HUES64 (cell line): Measurements from ENCODE around the gene MRAP2.
"Not testable (repeated sequence)": the region's sequence is repeated elsewhere in the genome, so short reads cannot be mapped to it uniquely, and the experiment has no call there.

ENCODE experiments used
- H3K27ac ChIP-seq: 2 replicates; pipeline ENCODE4 v1.7.0; 2013; ENCODE audit warnings: low read depth, low read length, inconsistent platforms
- H3K27me3 ChIP-seq: 2 replicates; pipeline ENCODE4 v1.6.1; 2013; ENCODE audit warnings: mild to moderate bottlenecking, low read length; ENCODE audit not compliant: insufficient read depth
- H3K36me3 ChIP-seq: 2 replicates; pipeline ENCODE4 v1.6.1; 2013; ENCODE audit warnings: mild to moderate bottlenecking, low read length; ENCODE audit not compliant: insufficient read depth
- H3K4me1 ChIP-seq: 2 replicates; pipeline ENCODE4 v1.6.1; 2013; ENCODE audit warnings: mild to moderate bottlenecking, low read length, moderate library complexity; ENCODE audit not compliant: insufficient read depth
- H3K4me3 ChIP-seq: 2 replicates; pipeline ENCODE4 v1.5.1; 2013; ENCODE audit warnings: mild to moderate bottlenecking, low read length, moderate library complexity
- H3K9ac ChIP-seq: 2 replicates; pipeline ENCODE4 v1.6.1; 2013; ENCODE audit warnings: mild to moderate bottlenecking, low read depth, low read length
- H3K9me3 ChIP-seq: 2 replicates; pipeline ENCODE4 v1.6.1; 2013; ENCODE audit warnings: low read depth, low read length; ENCODE audit not compliant: insufficient read depth
- WGBS: fragments of 150-250, 120-280 bp; methylation state at CpG from one replicate; pipeline ENCODE4 v1.1.7; 2013; ENCODE audit warnings: missing lambda C conversion rate; 5-methylcytosine and 5-hydroxymethylcytosine counted together

The MRAP2 gene

DNA sequence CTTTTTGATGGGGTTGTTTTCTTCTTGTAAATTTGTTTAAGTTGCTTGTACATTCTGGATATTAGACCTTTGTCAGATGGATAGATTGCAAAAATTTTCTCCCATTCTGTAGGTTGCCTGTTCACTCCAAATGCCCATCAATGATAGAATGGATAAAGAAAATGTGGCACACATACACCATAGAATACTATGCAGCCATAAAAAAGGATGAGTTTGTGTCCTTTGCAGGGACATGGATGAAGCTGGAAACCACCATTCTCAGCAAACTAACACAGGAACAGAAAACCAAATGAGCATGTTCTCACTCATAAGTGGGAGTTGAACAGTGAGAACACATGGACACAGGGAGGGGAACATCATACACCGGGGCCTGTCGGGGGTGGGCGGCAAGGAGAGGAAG, 1.6 kb upstream of the MRAP2 start:
- 99% methylated on average over 3 of the region's 3 CpGs for WGBS
- not testable (repeated sequence) for H3K27ac ChIP-seq, H3K9me3 ChIP-seq, H3K9ac ChIP-seq, H3K36me3 ChIP-seq, H3K4me3 ChIP-seq
- peaks cover 20% of the 10 kb centered on the region for H3K4me1 ChIP-seq
- peaks cover 33% of the 10 kb centered on the region for H3K27me3 ChIP-seq

DNA sequence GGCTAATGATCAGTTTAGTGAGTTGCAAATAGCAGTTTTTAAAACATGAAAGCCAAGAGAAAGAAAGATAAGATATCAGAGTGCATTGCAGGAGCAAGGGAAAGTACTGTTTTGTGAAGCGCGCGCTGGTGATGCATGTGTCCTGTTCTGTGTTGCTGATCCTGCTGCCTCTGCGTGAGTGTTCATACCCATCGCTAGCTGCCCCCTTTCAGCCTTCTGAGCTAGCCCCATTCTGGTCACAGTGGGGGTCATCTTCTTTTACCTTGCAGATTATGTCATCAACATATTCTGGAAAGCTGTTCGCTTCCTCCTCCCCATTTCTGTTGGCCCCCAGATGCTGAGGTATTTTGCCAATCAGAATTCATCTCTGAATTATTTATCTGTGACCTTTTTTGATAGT, 1.9 kb downstream of the MRAP2 start:
- Histone ChIP-seq H3K9ac (no peak overlapping the region), H3K4me3 (no peak overlapping the region), H3K9me3 (peaks cover 8% of the 10 kb centered on the region), H3K4me1 (peaks cover 20% of the 10 kb centered on the region), H3K27me3 (peaks cover 33% of the 10 kb centered on the region), H3K27ac (no peak overlapping the region), H3K36me3 (no peaks in the 10 kb centered on the region)
- 55% methylated on average over 6 of the region's 6 CpGs for WGBS

DNA sequence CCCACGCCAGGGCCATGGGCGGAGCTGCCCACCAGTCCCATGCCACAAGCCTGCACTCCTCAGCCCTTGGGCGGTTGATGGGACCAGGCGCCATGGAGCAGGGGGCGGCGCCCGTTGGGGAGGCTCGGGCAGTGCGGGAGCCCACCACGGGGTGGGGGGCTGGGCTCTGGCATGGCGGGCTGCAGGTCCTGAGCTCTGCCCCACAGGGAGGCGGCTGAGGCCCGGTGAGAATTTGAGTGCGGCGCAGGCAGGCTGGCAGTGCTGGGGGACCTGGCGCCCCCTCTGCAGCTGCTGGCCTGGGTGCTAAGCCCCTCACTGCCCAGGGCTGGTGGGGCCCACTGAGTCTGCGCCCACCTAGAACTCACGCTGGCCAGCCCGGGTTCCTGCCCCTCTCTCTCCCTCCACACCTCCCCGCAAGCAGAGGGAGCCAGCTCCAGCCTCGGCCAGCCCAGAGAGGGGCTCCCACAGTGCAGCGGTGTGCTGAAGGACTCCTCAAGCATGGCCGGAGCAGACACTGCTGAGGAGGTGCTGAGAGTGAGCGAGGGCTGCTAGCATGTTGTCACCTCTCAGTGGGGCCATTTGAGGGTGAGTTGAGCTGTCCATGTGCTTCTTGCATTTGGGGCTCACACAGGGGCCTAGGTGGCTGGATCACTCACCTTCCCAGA, 4.0 kb downstream of the MRAP2 start:
- 95% methylated on average over 24 of the region's 24 CpGs for WGBS
- H3K4me1 ChIP-seq, result peaks cover 18% of the 10 kb centered on the region
- no peak overlapping the region for H3K9ac ChIP-seq
- peaks cover 8% of the 10 kb centered on the region for H3K9me3 ChIP-seq
- no peak overlapping the region for H3K27ac ChIP-seq
- H3K4me3 ChIP-seq, result no peak overlapping the region
- H3K27me3 ChIP-seq, result peaks cover 32% of the 10 kb centered on the region
- H3K36me3 ChIP-seq, result no peaks in the 10 kb centered on the region

DNA sequence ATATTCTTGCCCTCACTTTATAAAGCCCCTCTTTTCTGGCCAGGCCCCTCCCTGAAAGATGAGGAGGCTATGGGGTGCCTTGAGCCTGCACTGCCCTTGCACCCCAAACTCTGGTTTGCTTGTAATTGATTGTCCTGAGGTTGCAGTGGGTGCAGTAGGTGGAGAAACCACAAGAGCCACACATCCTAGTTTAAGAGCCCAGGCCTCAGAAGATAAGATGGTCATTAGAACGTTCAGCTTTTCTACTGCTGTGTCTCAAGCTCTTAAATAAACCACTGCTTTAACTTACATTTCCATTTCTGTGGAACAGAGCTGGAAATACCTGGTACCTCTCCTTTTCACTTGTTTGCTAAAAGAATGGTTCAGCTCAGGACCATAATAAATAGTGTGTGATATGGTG, 9.0 kb downstream of the MRAP2 start:
- Histone ChIP-seq H3K4me1 (0 out of 2 replicates have a peak, but pooled peaks cover 3% of the 10 kb centered on the region), H3K27ac (no peak overlapping the region), H3K27me3 (no peaks in the 10 kb centered on the region), H3K36me3 (no peaks in the 10 kb centered on the region), H3K9me3 (peaks cover 5% of the 10 kb centered on the region), H3K4me3 (no peak overlapping the region), H3K9ac (no peak overlapping the region)
- WGBS, result 93% methylated on average over 1 of the region's 1 CpG

DNA sequence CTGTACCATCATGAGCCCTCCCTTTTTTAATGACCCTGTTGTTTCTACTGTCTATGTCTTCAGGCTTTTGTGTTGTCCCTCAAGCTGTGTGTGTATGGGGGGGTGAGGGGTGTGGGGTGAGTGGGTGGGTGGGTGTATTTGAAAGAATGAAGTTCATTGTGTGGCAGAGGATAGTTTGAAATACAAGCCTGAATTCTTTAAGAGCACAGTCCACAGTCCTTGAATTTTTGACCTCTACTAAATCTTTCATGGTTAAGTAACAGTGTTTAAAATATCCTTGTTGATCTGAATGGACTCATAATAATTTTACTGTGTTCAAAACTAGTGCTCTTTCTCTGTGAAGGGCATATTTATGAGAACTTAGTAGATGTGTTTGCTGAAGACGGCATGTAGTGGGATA, 10.0 kb downstream of the MRAP2 start:
- H3K4me1 ChIP-seq, result 0 out of 2 replicates have a peak, but pooled peaks cover 3% of the 10 kb centered on the region
- WGBS, result 94% methylated on average over 1 of the region's 1 CpG
- H3K36me3 ChIP-seq, result no peaks in the 10 kb centered on the region
- H3K9me3 ChIP-seq, result no peaks in the 10 kb centered on the region
- H3K27me3 ChIP-seq, result no peaks in the 10 kb centered on the region
- H3K9ac ChIP-seq, result no peak overlapping the region
- H3K27ac ChIP-seq, result no peak overlapping the region
- no peak overlapping the region for H3K4me3 ChIP-seq

DNA sequence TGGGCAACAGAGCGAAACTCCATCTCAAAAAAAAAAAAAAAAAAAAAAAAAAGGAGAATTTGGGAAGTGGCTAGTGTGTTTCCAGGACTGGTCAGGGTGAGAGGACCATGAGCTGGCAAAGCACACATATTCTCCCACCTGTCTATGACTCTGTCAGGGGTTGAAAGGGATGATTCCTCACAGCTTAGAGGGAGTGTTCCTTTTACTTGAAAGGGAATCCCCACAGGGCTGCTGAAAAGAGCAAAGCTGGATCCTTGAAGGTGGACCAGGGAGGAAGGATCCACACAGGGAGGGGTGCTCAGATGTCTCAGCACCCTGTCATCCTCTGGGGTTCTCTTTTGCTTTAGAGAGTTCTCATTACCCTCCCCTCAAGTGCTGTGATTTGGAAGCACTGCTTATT, 13.2 kb downstream of the MRAP2 start:
- H3K4me1 ChIP-seq, result peaks cover 4% of the 10 kb centered on the region
- no peak overlapping the region for H3K9ac ChIP-seq
- no peaks in the 10 kb centered on the region for H3K9me3 ChIP-seq
- H3K36me3 ChIP-seq, result no peaks in the 10 kb centered on the region
- WGBS, result no CpG with 5 or more reads among the region's 1 CpG
- H3K4me3 ChIP-seq, result no peak overlapping the region
- H3K27me3 ChIP-seq, result no peaks in the 10 kb centered on the region
- no peak overlapping the region for H3K27ac ChIP-seq

DNA sequence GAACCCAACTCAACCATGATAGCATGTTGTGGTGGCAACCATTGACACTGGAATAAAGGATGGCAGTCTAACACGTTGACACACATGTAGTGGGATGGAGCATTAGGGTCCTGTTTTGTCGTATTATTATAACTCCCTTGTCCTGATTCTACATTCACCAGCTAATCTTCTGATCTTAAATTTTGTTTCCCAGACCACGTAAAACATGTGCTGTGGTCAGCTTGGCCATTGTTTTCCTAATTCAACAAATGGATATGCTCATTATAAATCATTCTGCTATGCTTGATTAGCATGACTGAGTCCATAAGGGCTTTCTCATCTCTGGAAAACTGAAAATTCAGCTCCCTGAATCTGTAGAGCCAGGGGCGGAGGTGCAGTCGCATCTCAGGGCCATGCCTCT, 15.0 kb downstream of the MRAP2 start:
- no peaks in the 10 kb centered on the region for H3K9me3 ChIP-seq
- no peaks in the 10 kb centered on the region for H3K36me3 ChIP-seq
- H3K4me1 ChIP-seq, result peaks cover 21% of the 10 kb centered on the region
- H3K27ac ChIP-seq, result no peak overlapping the region
- no peaks in the 10 kb centered on the region for H3K27me3 ChIP-seq
- H3K9ac ChIP-seq, result no peak overlapping the region
- no peak overlapping the region for H3K4me3 ChIP-seq
- 95% methylated on average over 5 of the region's 5 CpGs for WGBS

DNA sequence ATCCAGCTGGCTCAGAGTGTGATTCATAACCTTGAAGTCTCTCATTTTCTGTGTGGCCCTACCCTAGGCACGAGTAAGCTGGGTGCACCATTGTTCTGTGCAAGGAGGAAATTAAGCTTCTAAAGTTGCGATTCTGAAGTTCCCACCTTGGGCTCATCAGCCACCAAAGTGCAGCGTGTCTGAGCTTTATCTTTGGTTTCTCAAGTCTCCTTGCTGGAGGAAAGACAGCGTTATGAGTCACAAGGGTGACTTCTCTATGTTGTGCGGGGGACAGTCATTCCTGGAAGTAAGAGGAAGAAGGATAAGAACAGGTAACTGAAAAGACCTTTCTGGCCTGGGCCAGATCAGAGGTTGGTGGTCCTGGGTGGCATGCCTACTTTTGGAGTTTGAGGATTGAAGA, 16.8 kb downstream of the MRAP2 start:
- H3K9me3 ChIP-seq, result no peaks in the 10 kb centered on the region
- peaks cover 22% of the 10 kb centered on the region for H3K4me1 ChIP-seq
- H3K9ac ChIP-seq, result no peak overlapping the region
- no peak overlapping the region for H3K4me3 ChIP-seq
- no peaks in the 10 kb centered on the region for H3K27me3 ChIP-seq
- no peaks in the 10 kb centered on the region for H3K36me3 ChIP-seq
- H3K27ac ChIP-seq, result no peak overlapping the region
- WGBS, result 87% methylated on average over 5 of the region's 5 CpGs

DNA sequence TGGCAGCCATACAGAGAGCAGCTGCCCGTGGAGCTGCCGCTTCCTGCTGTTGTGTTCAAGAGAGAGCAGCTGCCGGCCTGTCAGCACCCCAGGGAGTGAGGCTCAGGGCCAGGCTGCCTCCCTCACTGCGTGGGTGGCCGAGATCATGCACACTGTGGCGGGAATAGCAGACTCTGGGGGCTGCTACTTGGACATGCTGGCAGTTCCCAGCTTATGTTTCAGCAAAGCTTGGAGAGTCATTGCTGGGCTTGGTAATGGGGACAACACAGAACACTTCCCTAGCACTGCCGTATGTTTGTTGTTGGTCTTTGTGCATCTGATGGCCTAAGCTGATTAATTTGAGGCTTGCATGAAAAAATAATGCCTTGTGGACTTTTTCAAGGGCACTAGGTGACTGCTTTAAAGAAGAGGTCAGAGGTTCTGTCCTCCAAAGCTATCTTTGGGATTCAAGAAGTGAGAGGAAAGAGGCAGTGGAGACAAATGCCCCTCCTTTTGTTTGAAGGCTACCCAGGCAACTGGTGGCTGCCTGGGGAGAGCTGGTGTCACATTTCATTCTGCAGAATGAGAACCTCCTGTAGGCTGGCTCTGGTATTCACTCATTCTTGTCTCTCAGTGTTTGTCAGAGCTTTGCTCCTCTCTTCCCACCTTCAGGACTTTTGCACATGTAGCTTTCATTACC, 18.8 kb downstream of the MRAP2 start:
- Histone ChIP-seq H3K9ac (peak overlapping the region; percentile 43), H3K27ac (peak overlapping the region; percentile 72; the same call in 1 of the 2 replicates), H3K27me3 (no peaks in the 10 kb centered on the region), H3K4me1 (peaks cover 19% of the 10 kb centered on the region), H3K4me3 (peak overlapping the region; percentile 14; the same call in 1 of the 2 replicates), H3K36me3 (no peaks in the 10 kb centered on the region), H3K9me3 (no peaks in the 10 kb centered on the region)
- WGBS, result 15% methylated on average over 7 of the region's 7 CpGs

DNA sequence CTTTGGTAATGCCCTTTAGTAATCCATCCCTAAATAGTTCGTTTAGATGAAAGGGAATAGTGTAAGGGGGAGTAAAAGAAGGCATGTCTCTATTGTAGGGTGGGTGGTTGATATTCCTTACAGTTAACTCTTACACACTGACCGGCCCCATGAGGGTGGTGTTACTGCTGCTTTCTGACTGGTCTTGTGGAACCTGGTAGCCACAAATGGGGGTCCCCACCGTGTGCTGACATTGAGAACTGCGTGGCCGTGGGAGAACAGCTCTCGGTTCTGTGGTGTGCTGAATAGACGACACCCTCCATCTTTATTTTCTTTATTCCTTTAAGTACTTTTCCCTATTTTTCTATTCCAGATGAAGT, 19.3 kb downstream of the MRAP2 start:
- no peaks in the 10 kb centered on the region for H3K36me3 ChIP-seq
- H3K27me3 ChIP-seq, result no peaks in the 10 kb centered on the region
- H3K27ac ChIP-seq, result peak overlapping the region; percentile 72; the same call in 1 of the 2 replicates
- 47% methylated on average over 6 of the region's 7 CpGs for WGBS
- H3K9ac ChIP-seq, result no peak overlapping the region
- peaks cover 19% of the 10 kb centered on the region for H3K4me1 ChIP-seq
- H3K4me3 ChIP-seq, result peak overlapping the region; percentile 4; the same call in 1 of the 2 replicates
- no peaks in the 10 kb centered on the region for H3K9me3 ChIP-seq

DNA sequence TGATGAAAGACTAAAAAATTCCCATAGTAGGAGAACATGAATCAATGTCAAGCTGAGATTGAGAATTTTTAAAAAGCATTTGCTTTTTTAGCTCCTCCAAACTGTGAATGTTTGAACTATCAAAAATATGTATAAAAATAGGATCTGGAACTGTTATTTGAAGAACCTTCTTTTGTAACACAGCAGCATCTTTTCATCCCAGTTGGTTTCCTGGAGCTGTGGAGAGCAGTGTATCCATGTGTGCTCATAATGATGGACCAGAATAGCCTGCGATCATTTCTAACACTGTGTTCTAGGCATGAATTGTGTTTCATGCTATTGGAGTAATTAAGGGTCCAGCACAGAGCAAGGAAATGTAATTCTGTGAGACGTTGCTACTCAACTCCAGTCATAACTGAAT, 22.1 kb downstream of the MRAP2 start:
- Histone ChIP-seq H3K9ac (no peak overlapping the region), H3K36me3 (no peaks in the 10 kb centered on the region), H3K27ac (no peak overlapping the region), H3K27me3 (no peaks in the 10 kb centered on the region), H3K9me3 (no peaks in the 10 kb centered on the region), H3K4me1 (peaks cover 28% of the 10 kb centered on the region), H3K4me3 (no peak overlapping the region)
- WGBS, result 90% methylated on average over 2 of the region's 2 CpGs
